GM12878 (cell line): Measurements from ENCODE around the gene RABL3. TPM values are rescaled to one million over a fixed set of nuclear protein-coding genes. Genes with fewer than 3 reads are reported as not detected.

Experiments
- ATAC-seq: fragments of 200-7000 bp; cut with Tn5 transposase; 3 replicates; pipeline ENCODE4 v1.9.1; 2020; ENCODE audit warnings: mild to moderate bottlenecking, moderate library complexity
- BruUV-seq: library from RNA; stranded (reverse); fragments of 400-500 nt; replicated peaks from 2 replicates; lab custom pipeline; 2021; lab: Mats Ljungman, UMichigan
- CTCF ChIA-PET: fragments of 300-600 bp; sonication (Branson Sonifier 250); formaldehyde crosslinking; extraction: SDS; loops from one replicate; lab custom pipeline; 2021; ENCODE audit warnings: inconsistent platforms; lab: Yijun Ruan, JAX
- POLR2A ChIA-PET: fragments of 350-600 bp; formaldehyde crosslinking; extraction: SDS; loops from one replicate; lab custom pipeline; 2021; ENCODE audit warnings: inconsistent platforms; lab: Charles Lee
- RAD21 ChIA-PET: fragments of 300-600 bp; sonication (Branson Sonifier 250); formaldehyde crosslinking; loops from one replicate; lab custom pipeline; 2023; ENCODE audit warnings: antibody characterized with exemption; ENCODE audit not compliant: unreplicated experiment; lab: Charles Lee
- SMC1A ChIA-PET: fragments of 300-600 bp; sonication (Branson Sonifier 250); formaldehyde crosslinking; loops from one replicate; lab custom pipeline; 2023; ENCODE audit not compliant: unreplicated experiment, uncharacterized antibody; lab: Charles Lee
- DNase-seq: peaks from one replicate; pipeline ENCODE4 v3.0.0-alpha.2; 2011; ENCODE audit warnings: low read depth, low spot score
- FAIRE-seq: peaks from 3 replicates; lab custom pipeline; 2011; peaks lifted over from hg19 to GRCh38; lab: Jason Lieb, UNC
- H2AFZ ChIP-seq: 2 replicates; pipeline ENCODE4 v1.6.0; 2011; ENCODE audit warnings: low read depth, low read length, control low read depth; ENCODE audit not compliant: control insufficient read depth
- H3K27ac ChIP-seq: 2 replicates; pipeline ENCODE4 v1.5.1; 2011; ENCODE audit warnings: control low read depth; ENCODE audit not compliant: control insufficient read depth, insufficient read depth
- H3K27me3 ChIP-seq, 2 experiments: replicated peaks in 1 of 2; 2 replicates each; pipeline versions ENCODE4 v1.6.0 to v1.6.1; 2011; ENCODE audit warnings: low read length in 1 of 2; ENCODE audit not compliant: control insufficient read depth in 2 of 2, insufficient read depth in 2 of 2
- H3K36me3 ChIP-seq, 2 experiments: 2 replicates each; pipeline ENCODE4 v1.5.1; 2011; ENCODE audit warnings: low read length in 1 of 2; ENCODE audit not compliant: control insufficient read depth in 2 of 2, insufficient read depth in 2 of 2
- H3K4me1 ChIP-seq: 2 replicates; pipeline ENCODE4 v1.6.1; 2011; ENCODE audit warnings: mild to moderate bottlenecking, low read length, moderate library complexity, mixed read lengths; ENCODE audit not compliant: control insufficient read depth, insufficient read depth
- H3K4me2 ChIP-seq: 2 replicates; pipeline ENCODE4 v1.6.0; 2011; ENCODE audit warnings: control low read depth; ENCODE audit not compliant: control insufficient read depth, insufficient read depth
- H3K4me3 ChIP-seq: fragments of 200-600 bp; sonication (generic); 2 replicates; pipeline ENCODE4 v1.5.1; 2016
- H3K79me2 ChIP-seq: 2 replicates; pipeline ENCODE4 v1.6.0; 2011; ENCODE audit warnings: low read length; ENCODE audit not compliant: control insufficient read depth, insufficient read depth
- H3K9ac ChIP-seq: 2 replicates; pipeline ENCODE4 v1.8.0; 2011; ENCODE audit warnings: low read length, control low read depth, mixed read lengths; ENCODE audit not compliant: control insufficient read depth, insufficient read depth
- H3K9me3 ChIP-seq: replicated peaks from 3 replicates; pipeline ENCODE4 v1.5.1; 2011; ENCODE audit warnings: mild to moderate bottlenecking, low read length; ENCODE audit not compliant: control insufficient read depth, insufficient read depth
- H4K20me1 ChIP-seq: 2 replicates; pipeline ENCODE4 v1.6.0; 2011; ENCODE audit not compliant: control insufficient read depth, insufficient read depth
- REST ChIP-seq: IDR thresholded peaks from 2 replicates; pipeline ENCODE4 v1.6.1; 2012; ENCODE audit warnings: mild to moderate bottlenecking, low read depth, low read length
- SUZ12 ChIP-seq: fragments of 200-600 bp; sonication (generic); IDR thresholded peaks from one replicate; pipeline ENCODE4 v1.6.1; 2018; ENCODE audit warnings: antibody characterized with exemption, mild to moderate bottlenecking; ENCODE audit not compliant: unreplicated experiment
- TARDBP ChIP-seq: IDR thresholded peaks from 2 replicates; pipeline ENCODE4 v1.6.1; 2016; ENCODE audit warnings: borderline replicate concordance
- WGBS: methylation state at CpG from one replicate; pipeline ENCODE4 v1.1.6; 2016; ENCODE audit warnings: low lambda C conversion rate; ENCODE audit not compliant: insufficient replicate concordance, insufficient coverage; ENCODE audit errors: missing lambda C conversion rate; 5-methylcytosine and 5-hydroxymethylcytosine counted together
- in situ Hi-C: fragments of 300-500 bp; cut with MboI; formaldehyde crosslinking; loops from 9 replicates; pipeline ENCODE4 v1.14.3; 2018; ENCODE audit warnings: mixed read lengths
- intact Hi-C: fragments of 100-400 bp; cut with micrococcal nuclease; formaldehyde crosslinking; loops from one replicate; pipeline ENCODE4 v1.14.2; 2022; ENCODE audit not compliant: unreplicated experiment
- polyA plus RNA-seq, 11 experiments: library from polyadenylated mRNA; depleted of rRNA in 4 of 11; unstranded in 6 of 11; stranded (reverse) in 5 of 11; fragments of >200 nt; fragmentation: Nextera tagmentation in 4 of 11; fragmentation: Illumina TruSeq in 1 of 11; extraction: Ambion mirVana in 4 of 11; extraction: Trizol in 1 of 11; gene quantifications; 1 replicate in 1 of 11; 2 replicates in 10 of 11; pipeline versions ENCODE4 v1.2.1 to v1.2.3, GENCODE V29; 2011 to 2016; ENCODE audit warnings: inconsistent platforms in 2 of 11, missing spikeins in 2 of 11, low read depth in 1 of 11
- total RNA-seq, 4 experiments: library from RNA; depleted of rRNA in 3 of 4; stranded (reverse); fragments of >200 nt in 3 of 4; fragmentation: Illumina TruSeq in 1 of 4; extraction: Trizol in 1 of 4; gene quantifications; 2 replicates each; pipeline versions ENCODE4 v1.2.1 to v1.2.3, GENCODE V29; 2013 to 2021

RABL3 gene
- total and polyA plus RNA-seq, 10 of the 15 experiments (the other 5 are each of a cell fraction or from before 2014, with no cell fraction given): 10.5 to 38.0 (median 25.2) TPM

- TF ChIP-seq REST (no peak), TARDBP (no peak), SUZ12 (no peak)
- H3K9ac ChIP-seq: no peak overlapping the region
- H3K9me3 ChIP-seq: peaks cover under 1% of the 10 kb centered on the region; the same call in 1 of the 3 replicates
- BruUV-seq: no TSS peak
- no peak overlapping the region for H3K4me2 ChIP-seq
- H3K4me1 ChIP-seq: peaks cover 2% of the 10 kb centered on the region; the same call in 1 of the 2 replicates
- H3K36me3 ChIP-seq: no peaks in the 10 kb centered on the region
- no peak overlapping the region for H3K27ac ChIP-seq
- no peak overlapping the region for H3K4me3 ChIP-seq
- H2AFZ ChIP-seq: no peak overlapping the region
- 70% methylated on average over 2 of the region's 2 CpGs for WGBS
- ChIA-PET SMC1A (interaction anchor here (1.7 kb wide), 1 partner anchor 67 kb away, joined by 4 read pairs; no protein-coding TSS in a partner anchor), CTCF (interaction anchor here (1.1 kb wide), 1 partner anchor 113 kb away, joined by 3 read pairs; no protein-coding TSS in a partner anchor), RAD21 (no interaction called here), POLR2A (interaction anchor here (0.6 kb wide), 1 partner anchor 93 kb away, joined by 3 read pairs; no protein-coding TSS in a partner anchor)
- FAIRE-seq (no peak), ATAC-seq (no peak), DNase-seq (no peak)
- in situ Hi-C loops (no loop called here), intact Hi-C loops (no loop called here)
- H3K27me3 ChIP-seq: no peaks in the 10 kb centered on the region
- no peaks in the 10 kb centered on the region for H4K20me1 ChIP-seq
- no peaks in the 10 kb centered on the region for H3K79me2 ChIP-seq
Observed at GRCh38 chr3:120673116-120673515, 69.2 kb downstream of the RABL3 start.
